Effector CD8-positive, alpha-beta T cell (primary cell): ENCODE results near the gene RAB41.
"Not testable (repeated sequence)": the region's sequence is repeated elsewhere in the genome, so short reads cannot be mapped to it uniquely, and the experiment has no call there.

ENCODE experiments used
- DNase-seq: peaks from one replicate; lab custom pipeline; 2025; lab: John Stamatoyannopoulos, UW
- total RNA-seq, 4 experiments: gene quantifications; one replicate each; lab custom pipeline; 2026; lab: John Stamatoyannopoulos, UW

The RAB41 gene
- 0 reads per million in 4 experiments for total RNA-seq

DNA sequence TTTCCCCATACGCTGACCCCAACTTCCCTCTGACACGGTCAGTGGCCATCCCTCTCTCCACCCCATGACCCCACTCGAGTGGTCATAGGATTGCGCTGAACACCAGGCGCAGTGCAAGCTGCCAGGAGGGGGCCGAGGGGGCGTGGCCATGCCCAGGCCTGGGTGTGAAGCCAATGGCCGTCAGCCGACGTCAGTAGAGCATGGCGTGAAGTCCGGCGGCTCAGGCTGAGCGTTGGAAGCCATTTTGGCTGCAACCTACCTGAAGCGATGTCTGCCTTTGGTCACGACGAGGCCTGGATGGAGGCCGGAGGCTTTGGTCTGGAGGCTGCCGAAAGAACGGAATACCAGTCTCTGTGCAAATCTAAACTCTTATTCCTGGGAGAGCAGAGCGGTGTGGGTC lies at the start of gene RAB41:
TSS of gene RAB41 (plus strand) at position 222 of the 400 bp plus-strand sequence. CDS start at position 268, 46 bp downstream.
- no peak for DNase-seq

DNA sequence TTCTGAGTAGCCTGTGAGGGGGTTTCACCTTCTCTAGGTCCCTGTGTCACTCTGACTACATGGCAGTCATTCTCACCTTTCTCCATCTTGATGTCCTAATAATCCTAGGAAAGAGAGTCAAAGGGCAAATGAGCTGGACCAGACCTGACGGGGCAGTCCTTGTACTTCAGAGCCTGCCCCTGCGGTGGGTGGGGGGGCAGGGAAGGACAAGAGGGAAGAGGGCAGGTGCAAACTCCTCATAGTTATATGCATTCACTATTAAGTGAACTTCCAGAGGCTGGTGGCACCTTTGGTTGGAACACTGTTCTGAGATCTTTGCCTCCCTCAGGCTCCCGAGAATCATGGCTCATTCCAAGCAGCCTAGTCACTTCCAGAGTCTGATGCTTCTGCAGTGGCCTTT lies 47.6 kb upstream of the RAB41 start, which contains the start of gene AWAT1:
TSS of gene AWAT1 (plus strand) at position 301 of the 400 bp plus-strand sequence. CDS start at position 342, 41 bp downstream.
- DNase-seq, result no peak

DNA sequence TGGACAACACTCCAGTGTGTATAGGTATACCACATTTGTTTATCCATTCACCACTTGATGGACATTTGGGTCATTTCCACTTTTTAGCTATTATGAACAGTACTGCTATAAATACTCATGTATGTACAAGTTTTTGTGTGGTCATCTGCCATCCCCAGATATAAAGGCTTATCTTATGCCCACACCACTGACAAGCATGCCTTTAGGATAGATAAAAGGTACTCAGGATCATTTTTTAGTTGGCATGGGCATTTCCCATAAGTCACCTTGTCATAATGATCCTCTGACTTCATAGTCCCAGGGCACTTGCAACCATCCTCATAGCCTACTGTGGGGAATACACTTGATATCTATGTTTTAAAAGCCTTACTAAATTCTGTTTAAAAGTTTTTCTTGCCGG lies 41.2 kb upstream of the RAB41 start:
- DNase-seq, result no peak

DNA sequence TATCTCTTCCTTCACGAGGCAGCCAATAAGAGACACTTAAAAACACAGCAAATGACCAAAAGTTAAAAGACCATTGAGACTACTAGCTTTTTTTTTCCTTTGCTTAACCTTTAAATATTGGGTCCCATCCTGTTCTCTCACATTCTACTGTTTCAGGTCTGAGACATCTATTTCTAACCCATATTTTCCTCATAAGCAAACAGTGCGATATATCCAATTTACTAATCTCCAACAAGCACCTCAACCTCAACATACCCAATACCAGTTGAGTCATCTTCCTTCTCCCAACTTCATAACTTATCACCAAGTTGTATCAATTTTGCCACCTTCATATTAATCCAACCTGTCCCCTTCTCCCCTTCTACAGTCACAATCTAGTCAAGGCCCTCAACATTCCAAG lies 40.5 kb upstream of the RAB41 start:
- no peak for DNase-seq

DNA sequence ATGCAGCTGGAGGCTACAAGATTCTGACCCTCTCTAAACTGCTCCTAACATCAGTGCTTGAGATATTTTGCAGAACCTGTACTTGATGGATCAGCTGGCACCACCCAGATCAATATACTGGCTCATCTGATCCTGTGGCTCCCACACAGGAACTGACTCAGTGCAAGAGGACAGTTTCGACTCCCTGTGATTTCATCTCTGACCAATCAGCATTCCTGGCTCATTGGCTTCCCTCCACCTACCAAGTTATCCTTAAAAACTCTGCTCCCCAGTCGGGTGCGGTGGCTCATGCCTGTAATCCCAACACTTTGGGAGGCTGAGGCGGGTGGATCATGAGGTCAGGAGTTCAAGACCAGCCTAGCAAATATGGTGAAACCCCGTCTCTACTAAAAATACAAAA lies 38.4 kb upstream of the RAB41 start:
- not testable (repeated sequence) for DNase-seq

DNA sequence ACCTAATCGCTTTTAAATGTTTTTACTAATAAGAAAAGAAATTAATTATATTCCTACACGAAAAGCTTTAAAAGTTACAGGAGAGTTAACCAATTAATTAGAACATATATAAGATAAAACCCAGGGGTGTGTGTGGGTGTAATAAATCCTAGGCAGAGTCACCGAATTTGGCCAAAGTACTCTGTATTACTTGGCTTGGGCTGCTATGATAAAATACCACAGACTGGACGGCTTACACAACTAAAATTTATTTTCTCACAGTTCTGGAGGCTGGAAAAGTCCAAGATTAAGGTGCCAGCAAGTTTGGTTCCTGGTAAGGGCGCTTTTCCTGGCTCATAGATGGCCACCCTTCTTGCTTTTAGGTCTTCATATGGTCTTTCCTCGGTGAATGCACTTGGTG lies 37.1 kb upstream of the RAB41 start:
- DNase-seq, result no peak

DNA sequence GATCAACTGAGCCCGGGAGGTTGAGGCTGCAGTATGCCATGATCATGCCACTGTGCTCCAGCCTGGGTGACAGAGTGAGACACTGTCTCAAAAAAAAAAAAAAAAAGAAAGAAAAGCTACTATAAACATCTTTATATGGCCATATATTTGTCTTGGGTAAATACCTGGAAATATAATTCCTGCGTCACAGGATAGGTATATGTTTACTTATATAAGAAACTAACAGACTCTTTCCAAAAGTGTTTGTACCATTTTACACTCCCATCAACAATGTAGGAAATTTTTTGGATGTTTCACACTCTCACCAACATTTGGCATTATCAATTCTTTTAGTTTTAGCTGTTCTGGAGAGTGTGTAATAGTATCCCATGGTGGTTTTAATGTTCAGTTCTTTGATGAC lies 34.7 kb upstream of the RAB41 start:
- no peak for DNase-seq

DNA sequence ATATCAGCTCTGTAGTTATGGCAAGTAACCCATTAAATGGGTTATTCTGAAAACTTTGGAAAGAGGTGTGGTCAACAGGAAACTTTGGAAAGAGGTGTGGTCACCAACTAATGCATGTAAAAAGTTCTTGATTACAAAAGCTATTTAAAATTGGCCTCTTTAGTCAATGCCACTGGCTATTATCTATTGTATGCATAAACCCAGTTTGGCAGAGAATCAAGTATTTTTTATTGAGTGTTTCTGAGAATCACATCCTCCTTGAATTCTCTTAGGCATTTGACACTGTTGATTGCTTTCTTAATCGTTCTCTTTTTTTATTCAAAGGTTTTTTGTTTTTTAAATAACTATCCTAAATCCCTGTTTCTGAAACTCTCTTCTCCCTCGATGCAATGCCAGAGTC lies 29.5 kb upstream of the RAB41 start:
- DNase-seq, result no peak

DNA sequence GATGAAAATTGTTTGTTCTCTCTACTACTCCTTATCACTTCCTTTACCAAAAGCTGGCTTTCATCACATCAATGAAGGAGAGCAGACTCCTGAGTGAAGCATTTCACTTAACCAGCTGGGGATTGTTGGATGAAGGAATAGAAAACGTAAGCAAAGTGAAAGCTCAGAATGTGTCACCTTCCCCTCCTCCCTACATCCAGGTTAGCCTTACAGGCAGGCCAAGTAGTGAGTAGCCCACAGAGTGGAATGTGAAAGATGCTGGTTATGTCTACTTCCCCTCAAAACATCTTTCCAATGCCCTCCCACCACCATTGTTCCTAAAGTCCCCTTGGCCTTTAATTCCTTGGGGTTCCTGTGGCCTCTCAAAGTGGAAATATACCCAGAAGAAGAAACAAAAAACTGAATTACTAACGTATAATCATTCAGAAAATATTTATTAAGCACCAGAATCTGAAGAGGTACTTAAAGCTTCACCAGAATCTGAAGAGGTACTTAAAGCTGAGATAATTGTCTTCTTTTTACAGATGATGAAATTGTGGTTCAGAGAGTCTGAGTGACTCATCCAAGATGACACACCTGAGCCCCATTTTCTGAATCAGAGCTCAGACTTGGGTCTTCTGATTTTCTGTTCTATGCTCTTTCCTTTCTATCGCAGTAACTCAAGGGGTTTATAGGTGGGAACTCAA lies 28.5 kb upstream of the RAB41 start:
- no peak for DNase-seq

DNA sequence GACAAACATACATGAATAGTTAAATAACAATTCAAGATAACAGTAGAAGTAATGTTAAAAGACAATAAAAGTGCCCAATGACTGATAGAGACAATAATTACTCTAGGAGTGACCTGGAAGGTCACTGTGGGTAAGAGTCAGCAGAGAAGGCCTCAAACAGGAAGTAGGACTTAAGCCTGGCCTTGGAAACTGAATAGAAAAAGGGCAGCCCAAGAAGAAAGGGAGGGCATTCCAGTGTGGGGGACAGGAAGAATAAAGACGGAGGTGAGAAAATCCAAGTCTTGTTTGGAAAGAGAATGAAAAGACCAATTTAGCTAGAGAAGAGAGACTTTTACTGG lies 27.9 kb upstream of the RAB41 start:
- no peak for DNase-seq

DNA sequence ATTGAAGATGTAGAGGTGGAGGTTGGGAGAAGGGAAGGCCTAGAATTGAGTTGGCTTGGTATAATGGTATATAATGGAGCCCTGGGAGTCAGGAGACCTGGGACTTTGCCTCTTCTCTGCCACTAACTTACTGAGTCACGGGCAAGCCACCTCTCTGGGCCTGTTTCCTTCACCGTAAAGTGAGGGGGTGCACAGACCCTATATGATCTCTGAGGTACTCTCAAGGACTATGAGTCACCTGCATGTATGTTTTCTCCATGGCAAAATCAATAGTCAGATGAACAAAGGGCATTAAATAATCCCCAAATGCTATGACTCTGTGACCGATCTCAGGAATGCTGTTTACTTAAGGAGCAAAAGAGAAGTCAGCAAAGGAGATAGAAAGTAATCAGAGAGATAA lies 27.1 kb upstream of the RAB41 start:
- no peak for DNase-seq

DNA sequence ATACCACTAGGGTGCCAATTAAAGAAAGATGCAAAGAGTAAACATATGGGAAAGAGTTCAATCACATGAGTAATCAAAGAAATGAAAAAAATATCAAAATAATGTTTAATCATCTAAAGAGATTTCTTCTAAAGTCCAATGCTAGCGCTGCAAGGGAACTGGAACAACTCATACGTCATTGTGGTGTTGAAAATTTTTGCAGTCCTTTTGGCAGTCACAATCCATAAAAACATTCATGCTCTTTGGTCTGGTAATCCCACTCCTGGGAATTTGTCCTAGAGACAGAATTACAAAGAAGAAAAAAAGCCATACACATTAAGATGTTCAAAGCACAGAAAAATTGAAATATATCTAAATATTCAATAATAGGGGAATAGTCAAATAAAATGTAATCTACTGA lies 26.5 kb upstream of the RAB41 start:
- DNase-seq, result no peak

DNA sequence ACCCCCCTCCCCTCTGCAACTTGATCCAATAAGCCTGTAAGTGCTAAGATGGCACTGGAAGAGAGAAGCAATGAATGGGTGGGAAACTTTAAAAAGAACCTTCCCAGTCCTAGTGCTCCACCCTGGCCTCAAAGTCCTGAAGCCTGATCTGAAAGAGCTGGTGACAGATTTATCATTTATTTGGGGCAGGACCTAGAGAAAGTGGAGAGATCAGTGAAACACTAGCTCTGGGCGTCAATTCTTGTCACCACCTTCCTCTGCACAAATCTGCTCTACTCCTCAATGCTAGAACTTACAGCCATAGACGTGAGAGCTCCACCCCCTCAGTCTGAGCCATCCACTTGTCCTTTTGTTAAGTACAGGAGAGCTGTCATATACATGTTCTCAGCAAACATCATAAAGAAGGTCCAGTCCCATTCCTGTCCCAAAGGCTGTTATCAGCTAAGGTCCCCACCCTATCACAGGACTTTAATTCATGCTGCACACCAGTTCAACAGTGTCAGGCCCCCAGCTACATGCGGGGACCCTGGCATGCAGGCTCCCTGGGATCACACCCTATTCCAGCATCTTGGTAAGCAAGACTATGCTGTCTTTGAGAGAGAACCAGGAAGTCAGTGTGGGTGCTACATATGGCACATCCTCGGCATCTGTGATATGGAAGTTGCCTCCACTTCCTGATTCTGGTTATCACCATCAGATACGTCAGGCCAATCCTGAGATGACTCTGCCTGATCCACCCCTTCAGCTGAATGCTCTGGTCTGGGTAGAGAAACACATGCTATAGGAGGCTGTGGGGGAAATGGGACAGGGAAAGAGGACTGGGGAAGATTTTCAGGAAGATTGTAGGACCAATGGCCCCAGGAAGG lies 24.3 kb upstream of the RAB41 start:
- no peak for DNase-seq

DNA sequence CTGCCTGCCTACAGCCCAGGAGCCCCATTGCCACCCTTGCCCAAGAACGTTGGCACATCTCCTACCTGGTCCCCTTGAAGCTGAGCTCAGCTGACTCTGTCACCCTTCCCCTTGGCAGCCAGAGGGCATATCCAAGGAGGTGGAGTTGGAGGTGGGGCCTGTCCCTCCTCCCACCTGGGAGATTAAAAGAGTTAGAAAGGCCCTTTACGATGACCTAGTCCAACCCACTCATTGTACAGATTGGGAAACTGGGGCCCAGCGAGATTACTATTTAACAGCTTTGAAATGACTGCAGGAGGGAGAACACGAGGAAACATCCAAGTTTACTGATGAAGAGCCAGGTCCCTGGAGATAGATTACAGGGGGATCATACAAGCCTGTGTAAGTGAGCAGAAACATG lies 21.9 kb upstream of the RAB41 start, which contains the start of gene P2RY4:
TSS of gene P2RY4 (minus strand) at position 101 of the 400 bp plus-strand sequence. CDS start 580 bp downstream, outside the sequence.
- DNase-seq, result no peak

DNA sequence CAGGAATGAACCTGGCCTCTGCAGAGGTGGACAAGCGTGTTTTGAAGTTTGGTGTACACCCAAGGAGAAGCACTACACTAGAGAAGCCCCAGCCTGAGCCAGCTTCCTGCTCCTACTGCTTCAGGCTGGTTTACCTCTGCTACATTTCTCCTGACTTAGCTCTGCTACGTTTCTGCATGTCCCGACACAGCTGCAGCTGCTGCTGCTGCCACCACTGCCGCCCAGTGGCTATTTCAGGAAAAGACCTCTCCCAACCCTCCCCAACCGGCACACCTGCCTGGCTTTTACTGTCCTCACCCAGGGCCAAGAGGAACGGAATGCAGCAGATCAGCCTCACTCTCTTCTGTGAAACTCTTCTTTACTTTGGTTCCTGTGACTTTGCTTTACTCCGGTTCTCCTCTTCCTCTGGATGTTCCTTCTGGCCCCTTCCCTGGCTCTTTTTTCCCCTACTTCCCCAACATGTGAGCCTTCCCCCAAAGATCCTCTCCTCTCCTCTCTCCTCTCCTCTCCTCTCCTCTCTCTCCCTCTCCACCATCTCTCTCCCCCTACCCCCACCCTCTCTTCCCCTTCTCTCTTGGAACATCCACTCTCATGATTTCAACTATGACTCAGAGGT lies 18.9 kb upstream of the RAB41 start:
- no peak for DNase-seq

DNA sequence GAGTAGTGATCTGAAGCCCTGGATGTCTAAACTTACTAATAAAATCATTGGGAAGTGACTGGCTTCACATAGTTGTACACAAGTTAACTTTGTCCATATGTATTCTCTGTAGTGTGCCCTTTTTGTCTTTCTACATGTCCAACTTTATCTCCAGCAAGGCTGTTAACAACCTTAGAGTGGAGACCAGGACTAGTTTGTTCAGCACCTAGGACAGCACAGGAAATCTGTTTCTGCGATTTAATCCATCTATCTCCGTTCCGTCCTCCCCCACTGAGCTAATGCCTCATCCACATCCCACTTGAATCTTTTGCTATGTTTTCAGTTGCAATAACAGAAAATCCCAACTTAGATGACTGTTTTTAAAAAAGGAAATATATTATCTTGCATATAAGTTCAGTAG lies 17.2 kb upstream of the RAB41 start:
- DNase-seq, result no peak

DNA sequence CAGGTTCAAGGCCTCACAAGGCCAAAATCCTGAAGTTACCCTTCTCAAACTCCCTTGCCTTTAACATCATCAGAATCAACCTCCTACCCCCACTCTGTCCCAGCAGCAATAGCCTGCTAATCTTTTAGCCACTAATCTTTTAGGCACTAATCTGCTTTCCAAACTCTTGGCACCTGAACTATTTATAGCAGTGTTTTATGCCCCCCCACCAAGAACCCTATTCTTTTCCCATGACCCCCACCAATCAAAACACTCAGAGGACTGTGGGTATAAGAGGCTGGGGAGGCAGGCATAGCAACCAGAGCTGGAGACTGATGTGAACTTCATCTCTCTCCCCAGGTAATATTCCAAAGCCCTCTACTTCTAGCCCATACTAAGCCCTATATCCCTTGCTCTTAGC lies 13.9 kb upstream of the RAB41 start, which contains the start of gene ARR3:
TSS of gene ARR3 (plus strand) at position 301 of the 400 bp plus-strand sequence. CDS start 1,052 bp downstream, outside the sequence.
- no peak for DNase-seq

DNA sequence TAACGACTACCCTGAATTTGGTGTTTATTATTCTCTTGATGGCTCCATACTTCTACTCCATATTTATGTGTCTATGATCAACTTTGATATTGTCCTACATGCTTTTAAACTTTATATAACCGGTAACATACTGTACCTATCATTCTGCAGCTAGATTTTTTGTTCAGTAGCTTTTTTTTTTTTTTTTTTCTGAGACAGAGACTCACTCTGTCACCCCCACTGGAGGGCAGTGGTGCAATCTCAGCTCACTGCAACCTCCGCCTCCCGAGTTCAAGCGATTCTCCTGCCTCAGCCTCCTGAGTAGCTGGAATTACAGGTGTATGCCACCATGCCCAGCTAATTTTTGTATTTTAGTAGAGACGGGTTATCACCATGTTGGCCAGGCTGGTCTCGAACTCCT lies 7.9 kb upstream of the RAB41 start:
- not testable (repeated sequence) for DNase-seq

DNA sequence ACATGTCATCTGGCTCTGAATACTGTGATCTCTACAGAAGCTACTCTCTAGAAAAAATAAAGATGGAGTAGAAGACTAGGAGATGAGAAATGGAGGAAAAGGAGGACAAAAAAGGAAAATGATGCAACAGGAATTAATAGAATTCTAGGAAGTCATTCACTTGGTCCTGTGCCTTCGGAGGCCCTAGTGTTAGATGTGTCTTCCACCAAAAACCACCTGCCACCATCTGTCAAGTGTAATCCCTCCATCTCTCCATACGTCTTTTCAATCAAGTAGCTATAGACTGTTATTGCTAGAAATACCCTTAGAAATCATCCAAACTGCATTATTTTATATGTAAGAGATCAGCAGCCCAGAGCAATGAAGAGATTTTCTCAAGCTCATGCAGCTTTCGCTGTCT lies 2.9 kb upstream of the RAB41 start:
- no peak for DNase-seq

DNA sequence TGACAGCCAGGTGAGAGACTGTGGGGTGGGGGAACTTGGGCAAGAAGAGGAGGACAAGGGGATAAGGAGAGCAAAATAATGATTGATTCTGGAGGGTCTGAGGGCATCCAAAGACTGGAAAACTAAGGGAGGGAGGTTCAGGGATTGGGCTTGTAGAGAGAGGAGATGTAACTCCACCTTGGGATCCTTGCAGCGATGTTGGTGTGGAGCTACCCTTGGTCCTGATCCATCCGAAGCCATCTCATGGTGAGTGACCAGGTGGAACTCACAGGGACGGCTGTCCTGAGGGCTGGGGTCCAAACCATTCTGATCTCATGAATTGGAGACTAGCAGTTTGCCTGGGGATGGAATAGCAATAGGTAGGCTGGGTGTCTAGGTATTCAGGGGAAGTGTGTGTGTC lies 1.4 kb upstream of the RAB41 start:
- no peak for DNase-seq

DNA sequence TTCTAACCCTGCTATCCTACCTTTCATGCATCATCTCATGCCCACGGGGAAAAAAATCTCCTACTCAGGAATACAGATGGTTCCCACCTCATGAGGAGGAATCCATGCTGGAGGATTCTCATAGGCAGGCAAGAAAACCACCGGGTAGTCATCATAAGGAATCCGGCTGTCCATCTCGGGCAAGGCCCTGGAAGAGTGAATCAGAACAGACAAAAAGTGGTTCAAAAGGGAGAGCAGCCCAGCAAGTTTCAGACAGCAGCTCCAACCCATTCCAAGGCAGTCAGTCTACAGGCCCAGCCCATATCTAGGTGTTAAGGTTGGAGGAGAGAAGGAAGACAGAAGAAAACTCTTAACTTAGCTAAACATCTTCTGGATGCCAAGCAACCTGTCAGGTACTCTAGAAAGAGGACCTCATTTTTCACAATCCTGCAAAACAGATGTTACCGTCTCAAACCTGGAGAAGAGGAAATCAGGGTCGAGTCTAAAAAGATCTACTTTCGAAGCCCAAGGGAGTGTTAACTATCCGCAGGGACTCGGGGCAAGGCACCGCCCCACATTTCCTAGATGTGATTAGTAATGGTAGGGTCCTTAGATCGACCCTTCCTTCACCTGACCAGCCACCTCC lies 7.3 kb downstream of the RAB41 start:
- DNase-seq, result no peak
